C4-2B (cell line): ENCODE results near the gene SELENOS.

Experiments used
- ZFX ChIP-seq: fragments of 450-650 bp; IDR thresholded peaks from 2 replicates; pipeline ENCODE4 v1.6.1; 2017
- TF ChIP-seq, protein P1 (sequence below): fragments of 450-650 bp; conservative IDR thresholded peaks from 2 replicates; pipeline ENCODE4 v1.5.1; 2017; ENCODE audit warnings: mild to moderate bottlenecking

DNA sequence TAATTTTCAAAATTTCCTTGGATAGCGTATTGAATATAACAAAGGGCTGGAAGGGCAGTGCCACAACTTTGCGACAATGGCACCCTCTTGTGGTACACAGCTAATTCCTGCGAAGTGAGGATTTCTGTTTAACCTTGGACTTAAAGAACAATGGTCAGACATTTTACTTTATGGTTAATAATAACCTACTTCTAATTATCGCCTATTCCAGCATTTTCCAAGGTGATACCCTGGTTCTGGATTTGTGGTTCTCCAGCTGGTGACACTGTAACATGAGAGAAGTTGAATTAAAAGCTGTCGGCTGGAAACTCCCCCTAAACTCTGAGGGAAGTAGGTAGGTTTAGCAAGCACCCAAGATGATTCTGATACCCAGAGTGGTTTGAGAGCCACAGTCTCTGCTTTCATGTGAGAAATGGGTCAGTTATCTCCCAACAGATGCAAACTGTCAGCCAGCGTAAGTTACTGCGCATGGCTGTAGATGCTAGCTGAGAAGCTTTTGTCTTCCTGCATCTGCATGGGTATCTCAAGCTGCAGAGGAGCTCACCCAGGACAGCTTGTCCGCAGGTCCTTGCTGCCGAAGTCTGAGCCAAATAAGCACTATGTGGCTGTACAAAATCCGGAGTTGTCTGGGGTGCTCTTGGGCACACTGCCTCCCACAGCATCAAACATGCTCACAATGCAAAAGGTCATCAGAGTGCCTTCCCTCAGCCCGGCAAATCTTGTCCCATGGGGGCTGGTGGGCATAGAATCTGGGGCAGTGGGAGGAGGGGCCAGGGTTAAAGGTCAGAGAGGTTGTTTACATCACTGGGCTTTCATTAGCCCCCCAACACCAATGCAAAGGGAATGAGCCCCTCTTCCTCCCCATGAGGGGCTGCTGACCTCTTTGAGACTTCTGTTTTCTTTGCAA, 18.8 kb downstream of the SELENOS start:
- TF ChIP-seq, protein P1, sequence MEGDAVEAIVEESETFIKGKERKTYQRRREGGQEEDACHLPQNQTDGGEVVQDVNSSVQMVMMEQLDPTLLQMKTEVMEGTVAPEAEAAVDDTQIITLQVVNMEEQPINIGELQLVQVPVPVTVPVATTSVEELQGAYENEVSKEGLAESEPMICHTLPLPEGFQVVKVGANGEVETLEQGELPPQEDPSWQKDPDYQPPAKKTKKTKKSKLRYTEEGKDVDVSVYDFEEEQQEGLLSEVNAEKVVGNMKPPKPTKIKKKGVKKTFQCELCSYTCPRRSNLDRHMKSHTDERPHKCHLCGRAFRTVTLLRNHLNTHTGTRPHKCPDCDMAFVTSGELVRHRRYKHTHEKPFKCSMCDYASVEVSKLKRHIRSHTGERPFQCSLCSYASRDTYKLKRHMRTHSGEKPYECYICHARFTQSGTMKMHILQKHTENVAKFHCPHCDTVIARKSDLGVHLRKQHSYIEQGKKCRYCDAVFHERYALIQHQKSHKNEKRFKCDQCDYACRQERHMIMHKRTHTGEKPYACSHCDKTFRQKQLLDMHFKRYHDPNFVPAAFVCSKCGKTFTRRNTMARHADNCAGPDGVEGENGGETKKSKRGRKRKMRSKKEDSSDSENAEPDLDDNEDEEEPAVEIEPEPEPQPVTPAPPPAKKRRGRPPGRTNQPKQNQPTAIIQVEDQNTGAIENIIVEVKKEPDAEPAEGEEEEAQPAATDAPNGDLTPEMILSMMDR: peak; percentile 90
- no peak for TF ChIP-seq ZFX
